Mesendoderm (in vitro differentiated cells): ENCODE measurements around the gene PARP15.

Source experiments
- DNase-seq: peaks from one replicate; pipeline ENCODE4 v3.0.0; 2013
- H2AK5ac ChIP-seq: 2 replicates; pipeline ENCODE4 v1.6.1; 2013; ENCODE audit warnings: low read length, inconsistent platforms
- H2BK120ac ChIP-seq: 2 replicates; pipeline ENCODE4 v1.6.1; 2013; ENCODE audit warnings: low read depth, mild to moderate bottlenecking, low read length, moderate library complexity, mixed read lengths
- H2BK15ac ChIP-seq: replicated peaks from 2 replicates; pipeline ENCODE4 v1.6.1; 2013; ENCODE audit warnings: low read depth, mild to moderate bottlenecking, moderate library complexity
- H2BK5ac ChIP-seq: 2 replicates; pipeline ENCODE4 v1.6.1; 2013; ENCODE audit warnings: low read length, inconsistent platforms
- H3K18ac ChIP-seq: 2 replicates; pipeline ENCODE4 v1.6.1; 2013; ENCODE audit warnings: mild to moderate bottlenecking, low read length, mixed read lengths
- H3K23ac ChIP-seq: one replicate; pipeline ENCODE4 v1.6.1; 2013; ENCODE audit warnings: low read length
- H3K27ac ChIP-seq: 2 replicates; pipeline ENCODE4 v1.5.1; 2013; ENCODE audit warnings: low read depth, mild to moderate bottlenecking, inconsistent platforms, low read length, moderate library complexity
- H3K27me3 ChIP-seq: 2 replicates; pipeline ENCODE4 v1.6.1; 2013; ENCODE audit warnings: low read length, control low read depth, mild to moderate bottlenecking, inconsistent platforms; ENCODE audit not compliant: insufficient read depth, poor library complexity
- H3K36me3 ChIP-seq: 2 replicates; pipeline ENCODE4 v1.6.1; 2013; ENCODE audit warnings: low read length, inconsistent platforms; ENCODE audit not compliant: control insufficient read depth, insufficient read depth
- H3K4ac ChIP-seq: one replicate; pipeline ENCODE4 v1.6.1; 2013; ENCODE audit warnings: low read depth, mild to moderate bottlenecking, low read length, moderate library complexity
- H3K4me1 ChIP-seq: 2 replicates; pipeline ENCODE4 v1.6.1; 2013; ENCODE audit warnings: low read depth, low read length, inconsistent platforms; ENCODE audit not compliant: control insufficient read depth
- H3K4me2 ChIP-seq: 2 replicates; pipeline ENCODE4 v1.6.1; 2013; ENCODE audit warnings: low read length
- H3K4me3 ChIP-seq: 2 replicates; pipeline ENCODE4 v1.5.1; 2013; ENCODE audit warnings: mild to moderate bottlenecking, low read length
- H3K56ac ChIP-seq: one replicate; pipeline ENCODE4 v1.6.1; 2013; ENCODE audit warnings: low read length
- H3K79me1 ChIP-seq: 2 replicates; pipeline ENCODE4 v1.6.1; 2013; ENCODE audit warnings: low read length, inconsistent platforms
- H3K79me2 ChIP-seq: 2 replicates; pipeline ENCODE4 v1.6.1; 2013; ENCODE audit warnings: mild to moderate bottlenecking, low read length; ENCODE audit not compliant: control insufficient read depth, insufficient read depth
- H3K9ac ChIP-seq: 2 replicates; pipeline ENCODE4 v1.6.1; 2013; ENCODE audit warnings: low read length, inconsistent platforms
- H4K5ac ChIP-seq: one replicate; pipeline ENCODE4 v1.6.1; 2013; ENCODE audit warnings: low read length
- H4K8ac ChIP-seq: one replicate; pipeline ENCODE4 v1.6.1; 2013; ENCODE audit warnings: low read depth, mild to moderate bottlenecking, control low read depth, low read length, moderate library complexity
- WGBS: extraction: QIAGEN DNeasy Blood & Tissue Kit; methylation state at CpG from one replicate; pipeline ENCODE4 v1.1.7; 2013; ENCODE audit warnings: low lambda C conversion rate, missing lambda C conversion rate; ENCODE audit not compliant: insufficient coverage; ENCODE audit errors: extremely low coverage; 5-methylcytosine and 5-hydroxymethylcytosine counted together

The PARP15 gene

GRCh38 chr3:122594025-122594424, 16.6 kb downstream of the PARP15 start:
- H3K23ac ChIP-seq, result no peak overlapping the region
- no peak overlapping the region for H2AK5ac ChIP-seq
- no peak overlapping the region for H4K8ac ChIP-seq
- no peak overlapping the region for H2BK15ac ChIP-seq
- H2BK120ac ChIP-seq, result no peak overlapping the region
- no peaks in the 10 kb centered on the region for H3K4me1 ChIP-seq
- H4K5ac ChIP-seq, result no peak overlapping the region
- no peaks in the 10 kb centered on the region for H3K79me1 ChIP-seq
- H3K4ac ChIP-seq, result no peak overlapping the region
- DNase-seq, result no peak
- no peaks in the 10 kb centered on the region for H3K27me3 ChIP-seq
- no peak overlapping the region for H3K18ac ChIP-seq
- H3K56ac ChIP-seq, result no peak overlapping the region
- H3K27ac ChIP-seq, result no peak overlapping the region
- no peak overlapping the region for H3K9ac ChIP-seq
- H3K36me3 ChIP-seq, result no peaks in the 10 kb centered on the region
- H3K4me3 ChIP-seq, result no peak overlapping the region
- no peak overlapping the region for H2BK5ac ChIP-seq
- H3K4me2 ChIP-seq, result no peak overlapping the region
- no peaks in the 10 kb centered on the region for H3K79me2 ChIP-seq

- Histone ChIP-seq H3K4me1 (no peaks in the 10 kb centered on the region), H4K5ac (no peak overlapping the region), H3K56ac (no peak overlapping the region), H3K79me1 (no peaks in the 10 kb centered on the region), H3K27me3 (no peaks in the 10 kb centered on the region), H3K9ac (no peak overlapping the region), H3K27ac (no peak overlapping the region), H3K4ac (no peak overlapping the region), H3K23ac (no peak overlapping the region), H3K79me2 (no peaks in the 10 kb centered on the region), H2BK5ac (no peak overlapping the region), H3K36me3 (no peaks in the 10 kb centered on the region), H2AK5ac (no peak overlapping the region), H3K4me3 (no peak overlapping the region), H2BK15ac (no peak overlapping the region), H3K4me2 (no peak overlapping the region), H4K8ac (no peak overlapping the region), H3K18ac (no peak overlapping the region), H2BK120ac (no peak overlapping the region)
- no peak for DNase-seq
- WGBS, result no CpG with 5 or more reads among the region's 3 CpGs
Observed at GRCh38 chr3:122598151-122598550, 20.7 kb downstream of the PARP15 start.

GRCh38 chr3:122598556-122598955, 21.1 kb downstream of the PARP15 start:
- Histone ChIP-seq H3K36me3 (no peaks in the 10 kb centered on the region), H3K79me1 (no peaks in the 10 kb centered on the region), H3K4me2 (no peak overlapping the region), H4K5ac (no peak overlapping the region), H2BK15ac (no peak overlapping the region), H3K23ac (no peak overlapping the region), H2BK5ac (no peak overlapping the region), H3K79me2 (no peaks in the 10 kb centered on the region), H3K4me3 (no peak overlapping the region), H3K56ac (no peak overlapping the region), H3K4ac (no peak overlapping the region), H3K4me1 (no peaks in the 10 kb centered on the region), H2BK120ac (no peak overlapping the region), H3K27me3 (no peaks in the 10 kb centered on the region), H3K9ac (no peak overlapping the region), H3K27ac (no peak overlapping the region), H3K18ac (no peak overlapping the region), H2AK5ac (no peak overlapping the region), H4K8ac (no peak overlapping the region)
- WGBS, result no CpG with 5 or more reads among the region's 4 CpGs
- DNase-seq, result no peak

- Histone ChIP-seq H3K4me2 (no peak overlapping the region), H2AK5ac (no peak overlapping the region), H3K4me3 (no peak overlapping the region), H3K79me1 (no peaks in the 10 kb centered on the region), H2BK15ac (no peak overlapping the region), H3K9ac (no peak overlapping the region), H3K4ac (no peak overlapping the region), H2BK5ac (no peak overlapping the region), H3K27me3 (no peaks in the 10 kb centered on the region), H3K36me3 (no peaks in the 10 kb centered on the region), H3K4me1 (no peaks in the 10 kb centered on the region), H2BK120ac (no peak overlapping the region), H3K56ac (no peak overlapping the region), H3K27ac (no peak overlapping the region), H4K8ac (no peak overlapping the region), H4K5ac (no peak overlapping the region), H3K79me2 (no peaks in the 10 kb centered on the region), H3K23ac (no peak overlapping the region), H3K18ac (no peak overlapping the region)
- no CpG with 5 or more reads among the region's 5 CpGs for WGBS
- DNase-seq, result no peak
Observed at GRCh38 chr3:122602011-122602710, 24.7 kb downstream of the PARP15 start.

- no CpG with 5 or more reads among the region's 2 CpGs for WGBS
- H3K79me1 ChIP-seq, result no peaks in the 10 kb centered on the region
Observed at GRCh38 chr3:122603056-122603455, 25.6 kb downstream of the PARP15 start.

GRCh38 chr3:122606330-122606729, 28.9 kb downstream of the PARP15 start:
- H3K9ac ChIP-seq, result no peak overlapping the region
- DNase-seq, result no peak
- no peaks in the 10 kb centered on the region for H3K36me3 ChIP-seq
- no peak overlapping the region for H2AK5ac ChIP-seq
- H3K27me3 ChIP-seq, result no peaks in the 10 kb centered on the region
- no peak overlapping the region for H2BK15ac ChIP-seq
- WGBS, result no CpG with 5 or more reads among the region's 4 CpGs
- H3K4me3 ChIP-seq, result no peak overlapping the region
- no peak overlapping the region for H4K8ac ChIP-seq
- no peak overlapping the region for H3K4ac ChIP-seq
- no peak overlapping the region for H4K5ac ChIP-seq
- no peak overlapping the region for H3K18ac ChIP-seq
- no peak overlapping the region for H3K4me2 ChIP-seq
- no peaks in the 10 kb centered on the region for H3K79me2 ChIP-seq
- no peaks in the 10 kb centered on the region for H3K79me1 ChIP-seq
- no peak overlapping the region for H3K56ac ChIP-seq
- H2BK120ac ChIP-seq, result no peak overlapping the region
- H3K27ac ChIP-seq, result no peak overlapping the region
- no peak overlapping the region for H3K23ac ChIP-seq
- no peaks in the 10 kb centered on the region for H3K4me1 ChIP-seq
- no peak overlapping the region for H2BK5ac ChIP-seq

More at GRCh38 chr3:122603056-122603455, 25.6 kb downstream of the PARP15 start:
- Histone ChIP-seq H3K27me3 (no peaks in the 10 kb centered on the region), H2BK5ac (no peak overlapping the region), H3K9ac (no peak overlapping the region), H3K18ac (no peak overlapping the region), H3K4ac (no peak overlapping the region), H3K56ac (no peak overlapping the region), H3K4me3 (no peak overlapping the region), H3K23ac (no peak overlapping the region), H2BK120ac (no peak overlapping the region), H3K4me1 (no peaks in the 10 kb centered on the region), H4K8ac (no peak overlapping the region), H4K5ac (no peak overlapping the region), H2AK5ac (no peak overlapping the region), H3K27ac (no peak overlapping the region), H2BK15ac (no peak overlapping the region), H3K36me3 (no peaks in the 10 kb centered on the region), H3K4me2 (no peak overlapping the region), H3K79me2 (no peaks in the 10 kb centered on the region)
- DNase-seq, result no peak
